H9 (cell line): ENCODE data around the gene CEP164. TPM values are rescaled to one million over a fixed set of nuclear protein-coding genes. Genes with fewer than 3 reads are reported as not detected.

Experiments used
- DNase-seq: peaks from one replicate; pipeline ENCODE4 v3.0.0-alpha.2; 2017
- H2AFZ ChIP-seq: one replicate; pipeline ENCODE4 v1.6.1; 2013; ENCODE audit warnings: mild to moderate bottlenecking, low read length, control low read depth, moderate library complexity
- H2AK5ac ChIP-seq: 2 replicates; pipeline ENCODE4 v1.6.1; 2013; ENCODE audit warnings: low read length, control low read depth, mixed read lengths; ENCODE audit not compliant: insufficient read length
- H2BK120ac ChIP-seq: one replicate; pipeline ENCODE4 v1.6.1; 2013; ENCODE audit warnings: low read depth, mild to moderate bottlenecking, low read length, control low read depth, inconsistent platforms; ENCODE audit not compliant: poor library complexity, severe bottlenecking
- H2BK12ac ChIP-seq: 2 replicates; pipeline ENCODE4 v1.6.1; 2013; ENCODE audit warnings: low read length, control low read depth, mixed read lengths, low read depth; ENCODE audit not compliant: insufficient read length
- H2BK15ac ChIP-seq: 2 replicates; pipeline ENCODE4 v1.6.1; 2013; ENCODE audit warnings: low read depth, low read length, control low read depth
- H2BK20ac ChIP-seq: one replicate; pipeline ENCODE4 v1.6.1; 2013; ENCODE audit warnings: low read depth, mild to moderate bottlenecking, low read length, control low read depth, inconsistent platforms; ENCODE audit not compliant: poor library complexity, severe bottlenecking
- H2BK5ac ChIP-seq: 2 replicates; pipeline ENCODE4 v1.6.1; 2013; ENCODE audit warnings: low read length, control low read depth, mixed read lengths; ENCODE audit not compliant: insufficient read length
- H3K14ac ChIP-seq: 2 replicates; pipeline ENCODE4 v1.6.1; 2013; ENCODE audit warnings: low read length, control low read depth; ENCODE audit not compliant: insufficient read depth
- H3K18ac ChIP-seq: 2 replicates; pipeline ENCODE4 v1.6.1; 2013; ENCODE audit warnings: low read depth, mild to moderate bottlenecking, mixed read lengths, low read length, control low read depth; ENCODE audit not compliant: insufficient read length
- H3K23ac ChIP-seq: 2 replicates; pipeline ENCODE4 v1.6.1; 2013; ENCODE audit warnings: low read length, control low read depth, mixed read lengths, low read depth; ENCODE audit not compliant: insufficient read length
- H3K23me2 ChIP-seq: 2 replicates; pipeline ENCODE4 v1.6.1; 2013; ENCODE audit warnings: low read depth, mild to moderate bottlenecking, mixed read lengths, low read length, control low read depth; ENCODE audit not compliant: insufficient read length, poor library complexity, severe bottlenecking
- H3K27ac ChIP-seq: 2 replicates; pipeline ENCODE4 v1.5.1; 2013; ENCODE audit warnings: low read length, control low read depth, mixed read lengths, low read depth; ENCODE audit not compliant: insufficient read length
- H3K27me3 ChIP-seq: 2 replicates; pipeline ENCODE4 v1.6.1; 2013; ENCODE audit warnings: low read length, control low read depth, inconsistent platforms; ENCODE audit not compliant: insufficient read depth
- H3K4ac ChIP-seq: 2 replicates; pipeline ENCODE4 v1.6.1; 2013; ENCODE audit warnings: low read depth, mild to moderate bottlenecking, control low read depth, inconsistent platforms, low read length, moderate library complexity
- H3K4me1 ChIP-seq: 2 replicates; pipeline ENCODE4 v1.6.1; 2013; ENCODE audit warnings: low read length, control low read depth, inconsistent platforms; ENCODE audit not compliant: insufficient read depth
- H3K4me2 ChIP-seq: 2 replicates; pipeline ENCODE4 v1.6.1; 2013; ENCODE audit warnings: low read length, control low read depth, mixed read lengths; ENCODE audit not compliant: insufficient read length, insufficient read depth
- H3K56ac ChIP-seq: 2 replicates; pipeline ENCODE4 v1.6.1; 2013; ENCODE audit warnings: low read depth, mild to moderate bottlenecking, mixed read lengths, low read length, control low read depth; ENCODE audit not compliant: insufficient read length
- H3K79me1 ChIP-seq: 2 replicates; pipeline ENCODE4 v1.6.1; 2013; ENCODE audit warnings: low read depth, mild to moderate bottlenecking, moderate library complexity, low read length, control low read depth, inconsistent platforms; ENCODE audit not compliant: insufficient read depth, poor library complexity, severe bottlenecking
- H3K79me2 ChIP-seq: 2 replicates; pipeline ENCODE4 v1.6.1; 2013; ENCODE audit warnings: low read length, control low read depth, inconsistent platforms; ENCODE audit not compliant: insufficient read depth
- H3K9ac ChIP-seq: 2 replicates; pipeline ENCODE4 v1.6.1; 2013; ENCODE audit warnings: low read length, control low read depth, mixed read lengths; ENCODE audit not compliant: insufficient read length; ENCODE audit errors: extremely low read depth
- H3K9me3 ChIP-seq: one replicate; pipeline ENCODE4 v1.6.1; 2013; ENCODE audit warnings: low read depth, low read length, inconsistent platforms; ENCODE audit not compliant: control insufficient read depth
- H3T11ph ChIP-seq: one replicate; pipeline ENCODE4 v1.6.1; 2013; ENCODE audit warnings: mild to moderate bottlenecking, low read length, control low read depth, inconsistent platforms
- H4K20me1 ChIP-seq: one replicate; pipeline ENCODE4 v1.6.1; 2013; ENCODE audit not compliant: control insufficient read depth, insufficient read length, insufficient read depth
- H4K5ac ChIP-seq: 2 replicates; pipeline ENCODE4 v1.6.1; 2013; ENCODE audit warnings: low read depth, mild to moderate bottlenecking, mixed read lengths, low read length, control low read depth; ENCODE audit not compliant: insufficient read length
- H4K8ac ChIP-seq: replicated peaks from 2 replicates; pipeline ENCODE4 v1.6.1; 2013; ENCODE audit warnings: low read length, control low read depth, mixed read lengths, low read depth; ENCODE audit not compliant: insufficient read length
- H4K91ac ChIP-seq: 2 replicates; pipeline ENCODE4 v1.6.1; 2013; ENCODE audit warnings: low read depth, mild to moderate bottlenecking, moderate library complexity, mixed read lengths, low read length, control low read depth; ENCODE audit not compliant: insufficient read length
- H3K27ac Mint-ChIP-seq, 3 experiments: 2 replicates in 2 of 3; 3 replicates in 1 of 3; pipeline ENCODE4 v1.8.0; 2020 to 2021; ENCODE audit warnings: mixed read lengths in 3 of 3, mild to moderate bottlenecking in 1 of 3, moderate library complexity in 1 of 3
- H3K27me3 Mint-ChIP-seq: 2 replicates; pipeline ENCODE4 v1.8.0; 2021; ENCODE audit warnings: low read depth, mild to moderate bottlenecking, moderate library complexity, mixed read lengths
- H3K36me3 Mint-ChIP-seq, 3 experiments: 2 replicates in 2 of 3; 3 replicates in 1 of 3; pipeline ENCODE4 v1.8.0; 2020 to 2021; ENCODE audit warnings: low read depth in 3 of 3, mixed read lengths in 3 of 3; ENCODE audit not compliant: insufficient read depth in 1 of 3
- H3K4me1 Mint-ChIP-seq, 2 experiments: 2 replicates each; pipeline ENCODE4 v1.8.0; 2020; ENCODE audit warnings: mixed read lengths in 2 of 2
- H3K4me3 Mint-ChIP-seq, 2 experiments: 2 replicates in 1 of 2; 3 replicates in 1 of 2; pipeline ENCODE4 v1.8.0; 2020 to 2021; ENCODE audit warnings: mild to moderate bottlenecking in 2 of 2, mixed read lengths in 2 of 2, moderate library complexity in 1 of 2
- H3K9me3 Mint-ChIP-seq, 2 experiments: 2 replicates in 1 of 2; 3 replicates in 1 of 2; pipeline ENCODE4 v1.8.0; 2020; ENCODE audit warnings: mild to moderate bottlenecking in 2 of 2, mixed read lengths in 2 of 2, moderate library complexity in 1 of 2
- CTCF ChIP-seq: fragments of 200-600 bp; sonication (generic); conservative IDR thresholded peaks from 3 replicates; pipeline ENCODE4 v1.8.0; 2021; ENCODE audit warnings: antibody characterized with exemption, mild to moderate bottlenecking
- WGBS: extraction: QIAGEN DNeasy Blood & Tissue Kit; methylation state at CpG from one replicate; pipeline ENCODE4 v1.1.7; 2013; ENCODE audit warnings: missing lambda C conversion rate, low lambda C conversion rate, mixed read lengths; ENCODE audit not compliant: insufficient read length; ENCODE audit errors: extremely low coverage; 5-methylcytosine and 5-hydroxymethylcytosine counted together
- total RNA-seq: library from RNA; stranded (reverse); gene quantifications from 2 replicates; pipeline ENCODE4 v1.2.1, GENCODE V29; 2021

Gene CEP164
- total RNA-seq, 1 experiment from 2014 or later = 24.9 TPM

GRCh38 chr11:117461396-117462182 lies 133.9 kb downstream of the CEP164 start:
- no peak for TF ChIP-seq CTCF
- WGBS = no CpG with 5 or more reads among the region's 16 CpGs

More at GRCh38 chr11:117461396-117462182, 133.9 kb downstream of the CEP164 start:
- Histone ChIP-seq H3K18ac (no peak overlapping the region), H3K27me3 (no peaks in the 10 kb centered on the region), H3K79me1 (no peaks in the 10 kb centered on the region), H3K4me1 (no peaks in the 10 kb centered on the region), H4K20me1 (peaks cover 2% of the 10 kb centered on the region), H2BK20ac (no peak overlapping the region), H4K91ac (no peak overlapping the region), H4K5ac (no peak overlapping the region), H3K23ac (no peak overlapping the region), H2BK15ac (no peak overlapping the region), H3K14ac (no peak overlapping the region), H3K27ac (no peak overlapping the region), H2AFZ (no peak overlapping the region), H4K8ac (no peak overlapping the region), H3K4ac (no peak overlapping the region), H2BK12ac (no peak overlapping the region), H3K4me2 (no peak overlapping the region), H2AK5ac (no peak overlapping the region), H3K23me2 (no peaks in the 10 kb centered on the region), H3K56ac (no peak overlapping the region), H2BK120ac (no peak overlapping the region), H3K9ac (no peak overlapping the region), H3T11ph (no peak overlapping the region), H2BK5ac (no peak overlapping the region), H3K79me2 (no peaks in the 10 kb centered on the region), H3K9me3 (no peaks in the 10 kb centered on the region)
- Mint-ChIP-seq H3K27me3 (peaks cover 11% of the 10 kb centered on the region), H3K4me1 (peaks cover 10 to 24% of the 10 kb centered on the region in 2 experiments), H3K27ac (no peak overlapping the region), H3K4me3 (no peak overlapping the region), H3K9me3 (no peaks in the 10 kb centered on the region), H3K36me3 (no peaks in the 10 kb centered on the region)
- DNase-seq = no peak
